ENCODE measurements around the gene INSR. TPM values are rescaled to one million over a fixed set of nuclear protein-coding genes. Genes with fewer than 3 reads are reported as not detected.

The INSR gene
- total and polyA plus RNA-seq, 2 of the 8 experiments (the other 6 are each of a cell fraction or from before 2014, with no cell fraction given), result 13.1 to 48.7 TPM

- Histone ChIP-seq H4K91ac (replicated peaks; ENCODE audit: insufficient read length, low read length) (no peak overlapping the region), H3K18ac (ENCODE audit: extremely low read depth, low read length) (no peak overlapping the region), H3K79me2 (ENCODE audit: control insufficient read depth in 1 of 2, insufficient read depth in 2 of 2, low read length in 2 of 2) (peaks cover 0 to 8% of the 10 kb centered on the region in 2 experiments; a peak in 2 of 4 replicates), H3K14ac (ENCODE audit: insufficient read length) (no peak overlapping the region), H4K5ac (ENCODE audit: insufficient read length, low read depth, low read length) (no peak overlapping the region), H2BK15ac (ENCODE audit: low read length) (no peak overlapping the region), H4K8ac (ENCODE audit: extremely low read depth, insufficient read depth, low read length) (no peak overlapping the region), H2AFZ (ENCODE audit: low read length) (peak overlapping the region; percentile 84), H3K23me2 (ENCODE audit: low read depth, low read length) (peaks cover 2% of the 10 kb centered on the region; the same call in 1 of the 2 replicates), H2BK20ac (ENCODE audit: low read length) (no peak overlapping the region), H3K4me2 (ENCODE audit: insufficient read depth in 1 of 2, low read depth in 2 of 2, low read length in 2 of 2) (peak overlapping the region; percentile 45 to 66; a peak in 3 of 4 replicates), H3K36me3 (ENCODE audit: control insufficient read depth in 2 of 4, insufficient read depth in 4 of 4, low read length in 3 of 4) (peaks cover 5 to 12% (median 10%) of the 10 kb centered on the region in 4 experiments; a peak in 7 of 8 replicates), H3K79me1 (ENCODE audit: low read depth, low read length) (no peaks in the 10 kb centered on the region), H3K9ac (replicated peaks in 1 of 4; ENCODE audit: extremely low read depth in 1 of 4, low read depth in 3 of 4, low read length in 3 of 4) (no peak overlapping the region), H2BK5ac (ENCODE audit: low read depth, low read length) (no peak overlapping the region), H2BK12ac (ENCODE audit: low read depth, low read length) (no peak overlapping the region), H3K4ac (replicated peaks; ENCODE audit: insufficient read length, low read depth, low read length) (no peak overlapping the region), H2BK120ac (replicated peaks; ENCODE audit: low read depth, low read length) (no peak overlapping the region), H4K20me1 (replicated peaks in 1 of 2; ENCODE audit: control insufficient read depth in 1 of 2, insufficient read depth in 2 of 2, low read length in 2 of 2) (no peaks in the 10 kb centered on the region), H3K9me3 (ENCODE audit: insufficient read depth in 2 of 2, low read depth in 1 of 2, low read length in 1 of 2) (peaks cover 6 to 15% of the 10 kb centered on the region in 2 experiments; a peak in 2 of 4 replicates), H3K27me3 (replicated peaks in 1 of 4; ENCODE audit: control insufficient read depth in 3 of 4, extremely low read depth in 1 of 4, insufficient read depth in 3 of 4, low read length in 3 of 4) (no peaks in the 10 kb centered on the region), H3K27ac (ENCODE audit: low read depth, low read length) (no peak overlapping the region), H2AK5ac (ENCODE audit: low read depth, low read length) (no peak overlapping the region), H3K4me3 (ENCODE audit: extremely low read depth in 1 of 4, insufficient read depth in 2 of 4, low read depth in 3 of 4, low read length in 4 of 4) (peak overlapping the region in 3 of 4 experiments; percentile 13 to 95 (median 17); a peak in 3 of 8 replicates), H3K56ac (replicated peaks; ENCODE audit: insufficient read length, low read depth, low read length) (no peak overlapping the region), H3K4me1 (replicated peaks in 1 of 4; ENCODE audit: control insufficient read depth in 3 of 4, insufficient read depth in 4 of 4, low read length in 3 of 4) (no peaks in the 10 kb centered on the region), H3K23ac (ENCODE audit: insufficient read length) (no peak overlapping the region)
- WGBS, 2 experiments (ENCODE audit: extremely low coverage in 1 of 2, insufficient coverage in 1 of 2, insufficient read length in 1 of 2, insufficient replicate concordance in 2 of 2, low coverage in 1 of 2, low lambda C conversion rate in 2 of 2, missing lambda C conversion rate in 1 of 2), result 73% methylated on average over 6 of the region's 6 CpGs; no CpG with 5 or more reads in 1 of the 2 experiments
- POLR2A ChIA-PET (ENCODE audit: partially characterized antibody), result interaction anchor here (0.9 to 1.8 kb wide), 4 partner anchors 16 to 316 kb away, joined by 3 to 8 read pairs (median 4); no protein-coding TSS in a partner anchor
- CTCF ChIA-PET (ENCODE audit: partially characterized antibody), result interaction anchor here (0.5 to 1.1 kb wide), 2 partner anchors 312 to 1452 kb away, joined by 3 to 4 read pairs; no protein-coding TSS in a partner anchor
- TF ChIP-seq SP4 (IDR thresholded peaks at IDR 0.05; ENCODE audit: low read length) (no peak), BCL11A (IDR thresholded peaks at IDR 0.05; ENCODE audit: low read depth in 2 of 2, low read length in 2 of 2) (no peak), MAFK (IDR thresholded peaks at IDR 0.05; ENCODE audit: low read depth, low read length) (no peak), TEAD4 (IDR thresholded peaks at IDR 0.05; ENCODE audit: low read depth, low read length) (no peak)
- DNase-seq (ENCODE audit: low read depth in 1 of 2, low spot score in 2 of 2), result no peak
- no peak for FAIRE-seq
Observed at GRCh38 chr19:7068599-7068998, 225.6 kb downstream of the INSR start.

Measured in H1 (cell line).